ENCODE results near the gene LPAR5. TPM values are rescaled to one million over a fixed set of nuclear protein-coding genes. Genes with fewer than 3 reads are reported as not detected.

LPAR5 gene
- total RNA-seq, 1 experiment from 2014 or later, result 0.22 TPM

GRCh38 chr12:6666211-6666610 lies 30.5 kb upstream of the LPAR5 start:
- Mint-ChIP-seq H3K4me3 (no peak overlapping the region), H3K27me3 (ENCODE audit: low read depth) (no peaks in the 10 kb centered on the region; the same call in 1 of the 2 replicates), H3K36me3 (ENCODE audit: insufficient read depth in 1 of 3, low read depth in 3 of 3) (peaks cover 28 to 52% (median 37%) of the 10 kb centered on the region in 3 experiments), H3K4me1 (peaks cover 10% of the 10 kb centered on the region in 2 experiments), H3K27ac (no peak overlapping the region; a peak in 1 of 7 replicates), H3K9me3 (no peaks in the 10 kb centered on the region)
- Histone ChIP-seq H2AK5ac (ENCODE audit: insufficient read length, low read length) (no peak overlapping the region), H3K23me2 (ENCODE audit: insufficient read length, low read depth, low read length, poor library complexity, severe bottlenecking) (peaks cover 4% of the 10 kb centered on the region), H2BK120ac (ENCODE audit: low read depth, low read length, poor library complexity, severe bottlenecking) (no peak overlapping the region), H3K79me2 (ENCODE audit: insufficient read depth, low read length) (no peaks in the 10 kb centered on the region), H4K20me1 (ENCODE audit: control insufficient read depth, insufficient read depth, insufficient read length) (no peaks in the 10 kb centered on the region), H3T11ph (ENCODE audit: low read length) (no peak overlapping the region), H3K27ac (ENCODE audit: insufficient read length, low read depth, low read length) (no peak overlapping the region), H3K4me2 (ENCODE audit: insufficient read depth, insufficient read length, low read length) (no peak overlapping the region), H2BK15ac (ENCODE audit: low read depth, low read length) (no peak overlapping the region), H4K8ac (replicated peaks; ENCODE audit: insufficient read length, low read depth, low read length) (no peak overlapping the region), H2BK12ac (ENCODE audit: insufficient read length, low read depth, low read length) (no peak overlapping the region), H3K9ac (ENCODE audit: extremely low read depth, insufficient read length, low read length) (no peak overlapping the region), H3K79me1 (ENCODE audit: insufficient read depth, low read depth, low read length, poor library complexity, severe bottlenecking) (no peaks in the 10 kb centered on the region), H3K18ac (ENCODE audit: insufficient read length, low read depth, low read length) (no peak overlapping the region), H3K23ac (ENCODE audit: insufficient read length, low read depth, low read length) (no peak overlapping the region), H2AFZ (ENCODE audit: low read length) (no peak overlapping the region), H3K14ac (ENCODE audit: insufficient read depth, low read length) (no peak overlapping the region), H3K27me3 (ENCODE audit: insufficient read depth, low read length) (no peaks in the 10 kb centered on the region), H3K9me3 (ENCODE audit: control insufficient read depth, low read depth, low read length) (no peaks in the 10 kb centered on the region), H4K91ac (ENCODE audit: insufficient read length, low read depth, low read length) (no peak overlapping the region), H3K56ac (ENCODE audit: insufficient read length, low read depth, low read length) (no peak overlapping the region), H3K4ac (ENCODE audit: low read depth, low read length) (no peak overlapping the region), H3K4me1 (ENCODE audit: insufficient read depth, low read length) (no peaks in the 10 kb centered on the region), H4K5ac (ENCODE audit: insufficient read length, low read depth, low read length) (no peak overlapping the region), H2BK20ac (ENCODE audit: low read depth, low read length, poor library complexity, severe bottlenecking) (no peak overlapping the region), H2BK5ac (ENCODE audit: insufficient read length, low read length) (no peak overlapping the region)
- no peak for DNase-seq
- TF ChIP-seq, protein P1, sequence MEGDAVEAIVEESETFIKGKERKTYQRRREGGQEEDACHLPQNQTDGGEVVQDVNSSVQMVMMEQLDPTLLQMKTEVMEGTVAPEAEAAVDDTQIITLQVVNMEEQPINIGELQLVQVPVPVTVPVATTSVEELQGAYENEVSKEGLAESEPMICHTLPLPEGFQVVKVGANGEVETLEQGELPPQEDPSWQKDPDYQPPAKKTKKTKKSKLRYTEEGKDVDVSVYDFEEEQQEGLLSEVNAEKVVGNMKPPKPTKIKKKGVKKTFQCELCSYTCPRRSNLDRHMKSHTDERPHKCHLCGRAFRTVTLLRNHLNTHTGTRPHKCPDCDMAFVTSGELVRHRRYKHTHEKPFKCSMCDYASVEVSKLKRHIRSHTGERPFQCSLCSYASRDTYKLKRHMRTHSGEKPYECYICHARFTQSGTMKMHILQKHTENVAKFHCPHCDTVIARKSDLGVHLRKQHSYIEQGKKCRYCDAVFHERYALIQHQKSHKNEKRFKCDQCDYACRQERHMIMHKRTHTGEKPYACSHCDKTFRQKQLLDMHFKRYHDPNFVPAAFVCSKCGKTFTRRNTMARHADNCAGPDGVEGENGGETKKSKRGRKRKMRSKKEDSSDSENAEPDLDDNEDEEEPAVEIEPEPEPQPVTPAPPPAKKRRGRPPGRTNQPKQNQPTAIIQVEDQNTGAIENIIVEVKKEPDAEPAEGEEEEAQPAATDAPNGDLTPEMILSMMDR (conservative IDR thresholded peaks at IDR 0.05), result no peak
- WGBS (ENCODE audit: extremely low coverage, insufficient read length, low lambda C conversion rate), result no CpG with 5 or more reads among the region's 2 CpGs

Data from H9 (cell line).